ENCODE measurements around the gene CUEDC2. TPM values are rescaled to one million over a fixed set of nuclear protein-coding genes. Genes with fewer than 3 reads are reported as not detected.

Gene CUEDC2
- total RNA-seq, 1 experiment from 2014 or later, result 40.2 TPM

GRCh38 chr10:102413806-102414561 lies 18.4 kb downstream of the CUEDC2 start:
- ATAC-seq, result no peak
- H3K9me3 Mint-ChIP-seq, result no peaks in the 10 kb centered on the region
- no peak overlapping the region for H3K27ac Mint-ChIP-seq
- no peaks in the 10 kb centered on the region for H3K36me3 Mint-ChIP-seq
- no peak for DNase-seq (ENCODE audit: low spot score)
- H3K27me3 Mint-ChIP-seq (ENCODE audit: low read depth), result peaks cover 42% of the 10 kb centered on the region
- peaks cover 35% of the 10 kb centered on the region for H3K4me1 Mint-ChIP-seq
- POLR2A ChIA-PET, result no interaction called here
- H3K4me3 Mint-ChIP-seq, result no peak overlapping the region
- CTCF ChIA-PET, result interaction anchor here (0.9 to 5.5 kb wide), 7 partner anchors 8 to 183 kb away, joined by 3 to 61 read pairs (median 4); partner anchors contain the start of gene SUFU
- TF ChIP-seq ATF2 (CRISPR knock-in tag; IDR thresholded peaks at IDR 0.05; ENCODE audit: borderline replicate concordance, low read depth), result no peak
- TF ChIP-seq TCF7 (CRISPR knock-in tag; IDR thresholded peaks at IDR 0.05; ENCODE audit: low read depth), result no peak
- TF ChIP-seq SMAD3 (CRISPR knock-in tag; IDR thresholded peaks at IDR 0.05; ENCODE audit: borderline replicate concordance), result no peak
- no peak for TF ChIP-seq MAX (CRISPR knock-in tag; IDR thresholded peaks at IDR 0.05)
- TF ChIP-seq ESRRA (CRISPR knock-in tag; IDR thresholded peaks at IDR 0.05; ENCODE audit: borderline replicate concordance), result no peak
- no peak for TF ChIP-seq ERG (CRISPR knock-in tag; IDR thresholded peaks at IDR 0.05)
- TF ChIP-seq PRDM15 (CRISPR knock-in tag; IDR thresholded peaks at IDR 0.05), result no peak
- TF ChIP-seq E2F5 (CRISPR knock-in tag; IDR thresholded peaks at IDR 0.05), result no peak
- TF ChIP-seq GABPB1 (CRISPR knock-in tag; IDR thresholded peaks at IDR 0.05), result no peak
- no peak for TF ChIP-seq FOXK1 (CRISPR knock-in tag; IDR thresholded peaks at IDR 0.05)
- TF ChIP-seq KAT7 (CRISPR knock-in tag; IDR thresholded peaks at IDR 0.05; ENCODE audit: borderline replicate concordance), result no peak
- TF ChIP-seq SMAD4 (CRISPR knock-in tag; IDR thresholded peaks at IDR 0.05), result no peak
- no peak for TF ChIP-seq NFATC4 (CRISPR knock-in tag; IDR thresholded peaks at IDR 0.05)
- TF ChIP-seq RELA (CRISPR knock-in tag; IDR thresholded peaks at IDR 0.05; ENCODE audit: borderline replicate concordance), result no peak
- no peak for TF ChIP-seq NFYB (CRISPR knock-in tag; conservative IDR thresholded peaks at IDR 0.05; ENCODE audit: low read depth)

GRCh38 chr10:102413053-102413705 lies 19.2 kb downstream of the CUEDC2 start:
- H3K36me3 Mint-ChIP-seq, result no peaks in the 10 kb centered on the region
- no peak for ATAC-seq
- no peak overlapping the region for H3K27ac Mint-ChIP-seq
- peak; percentile 64 for DNase-seq (ENCODE audit: low spot score)
- H3K4me1 Mint-ChIP-seq, result peaks cover 35% of the 10 kb centered on the region
- ChIA-PET CTCF (interaction anchor here (0.7 to 5.5 kb wide), 11 partner anchors 9 to 182 kb away, joined by 3 to 61 read pairs (median 4); partner anchors contain the start of genes NFKB2 and SUFU), POLR2A (interaction anchor here (1.0 kb wide), 1 partner anchor 19 kb away, joined by 3 read pairs; the partner anchor contains the start of gene CUEDC2)
- H3K4me3 Mint-ChIP-seq, result no peak overlapping the region
- H3K9me3 Mint-ChIP-seq, result no peaks in the 10 kb centered on the region
- no peak for TF ChIP-seq ZNF671 (CRISPR knock-in tag; IDR thresholded peaks at IDR 0.05)
- no peak for TF ChIP-seq IRF1 (CRISPR knock-in tag; IDR thresholded peaks at IDR 0.05)
- peaks cover 47% of the 10 kb centered on the region for H3K27me3 Mint-ChIP-seq (ENCODE audit: low read depth)

Measured in WTC11 (cell line).